Measurements from ENCODE around the gene SSTR3.
A peak's percentile ranks its signal among the peaks of the same experiment; 100 is the strongest.

Gene SSTR3

DNA sequence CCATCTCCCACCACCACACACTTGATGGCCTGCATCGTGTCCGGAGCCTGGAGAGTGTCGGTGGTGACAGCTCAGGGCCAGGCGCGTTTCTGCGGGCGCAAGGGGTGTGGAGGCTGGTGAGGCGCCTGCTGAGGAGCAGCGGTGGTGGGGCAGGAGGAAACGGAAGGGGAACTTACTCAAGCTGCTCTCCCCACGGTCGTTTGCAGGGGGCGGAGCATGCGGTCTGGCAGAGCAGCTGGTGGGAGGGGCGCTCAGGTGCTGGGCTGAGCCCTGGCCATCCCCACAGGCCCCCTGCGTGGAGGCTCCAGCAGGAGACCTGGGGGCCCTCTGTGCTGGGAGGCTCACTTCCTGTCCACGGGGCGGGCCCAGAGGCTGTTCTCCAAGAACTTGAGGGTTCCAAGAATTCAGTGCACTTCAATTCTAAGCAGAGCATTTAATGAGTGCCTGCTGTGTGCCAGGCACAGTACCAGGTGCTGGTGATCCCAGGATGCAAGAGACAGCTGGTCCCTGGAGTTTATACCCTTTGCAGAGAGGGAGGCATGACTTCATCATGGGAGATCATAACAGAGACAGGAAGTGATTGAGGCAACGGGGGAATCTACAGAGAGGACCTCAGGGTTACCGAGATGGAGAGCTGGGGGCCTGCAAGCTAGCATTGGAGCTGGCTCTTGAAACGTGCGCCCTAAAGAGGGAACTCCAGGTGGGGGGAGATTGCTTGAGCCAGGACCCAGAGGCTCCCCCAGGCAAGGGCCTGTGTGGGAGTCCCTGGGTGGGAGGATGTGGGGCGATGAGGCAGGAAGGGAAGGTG is 32.0 kb upstream of the SSTR3 start, which contains the start of gene RAC2:
Gene RAC2, minus strand, starts transcription at position 156 of the 808 bp plus-strand sequence. Its CDS starts 121 bp downstream, at position 35.
- Histone ChIP-seq H3K4me2 (ENCODE audit: low read depth, low read length, poor library complexity, severe bottlenecking) (peak within 1 kb of the TSS; percentile 75), H3K4me3 (ENCODE audit: insufficient read depth, low read length, poor library complexity, severe bottlenecking) (peak within 1 kb of the TSS; percentile 87), H3K27ac (ENCODE audit: low read depth, low read length) (peak within 1 kb of the TSS; percentile 95), H3K9me2 (replicated peaks; ENCODE audit: insufficient read depth, low read length) (no peaks in the 10 kb centered on the region), H3K27me3 (ENCODE audit: low read length) (no peaks in the 10 kb centered on the region), H3K36me3 (ENCODE audit: low read length) (no peaks in the 10 kb centered on the region; the same call in 1 of the 2 replicates), H4K20me1 (ENCODE audit: low read depth, low read length) (no peaks in the 10 kb centered on the region), H3F3A (ENCODE audit: insufficient read depth) (peaks cover 32% of the 10 kb centered on the region), H3K9ac (ENCODE audit: low read length) (peak within 1 kb of the TSS; percentile 97), H3K79me2 (ENCODE audit: insufficient read depth, low read length) (peaks cover 28% of the 10 kb centered on the region), H3K9me3 (ENCODE audit: insufficient read depth, low read length) (no peaks in the 10 kb centered on the region), H2AFZ (ENCODE audit: low read depth, low read length, severe bottlenecking) (peak within 1 kb of the TSS; percentile 35)
- no peak for TF ChIP-seq EZH2phosphoT487 (conservative IDR thresholded peaks at IDR 0.05; ENCODE audit: low read length)
- TF ChIP-seq, protein P1, sequence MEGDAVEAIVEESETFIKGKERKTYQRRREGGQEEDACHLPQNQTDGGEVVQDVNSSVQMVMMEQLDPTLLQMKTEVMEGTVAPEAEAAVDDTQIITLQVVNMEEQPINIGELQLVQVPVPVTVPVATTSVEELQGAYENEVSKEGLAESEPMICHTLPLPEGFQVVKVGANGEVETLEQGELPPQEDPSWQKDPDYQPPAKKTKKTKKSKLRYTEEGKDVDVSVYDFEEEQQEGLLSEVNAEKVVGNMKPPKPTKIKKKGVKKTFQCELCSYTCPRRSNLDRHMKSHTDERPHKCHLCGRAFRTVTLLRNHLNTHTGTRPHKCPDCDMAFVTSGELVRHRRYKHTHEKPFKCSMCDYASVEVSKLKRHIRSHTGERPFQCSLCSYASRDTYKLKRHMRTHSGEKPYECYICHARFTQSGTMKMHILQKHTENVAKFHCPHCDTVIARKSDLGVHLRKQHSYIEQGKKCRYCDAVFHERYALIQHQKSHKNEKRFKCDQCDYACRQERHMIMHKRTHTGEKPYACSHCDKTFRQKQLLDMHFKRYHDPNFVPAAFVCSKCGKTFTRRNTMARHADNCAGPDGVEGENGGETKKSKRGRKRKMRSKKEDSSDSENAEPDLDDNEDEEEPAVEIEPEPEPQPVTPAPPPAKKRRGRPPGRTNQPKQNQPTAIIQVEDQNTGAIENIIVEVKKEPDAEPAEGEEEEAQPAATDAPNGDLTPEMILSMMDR (IDR thresholded peaks at IDR 0.05; ENCODE audit: insufficient read depth, low read length, poor library complexity, severe bottlenecking), result no peak

DNA sequence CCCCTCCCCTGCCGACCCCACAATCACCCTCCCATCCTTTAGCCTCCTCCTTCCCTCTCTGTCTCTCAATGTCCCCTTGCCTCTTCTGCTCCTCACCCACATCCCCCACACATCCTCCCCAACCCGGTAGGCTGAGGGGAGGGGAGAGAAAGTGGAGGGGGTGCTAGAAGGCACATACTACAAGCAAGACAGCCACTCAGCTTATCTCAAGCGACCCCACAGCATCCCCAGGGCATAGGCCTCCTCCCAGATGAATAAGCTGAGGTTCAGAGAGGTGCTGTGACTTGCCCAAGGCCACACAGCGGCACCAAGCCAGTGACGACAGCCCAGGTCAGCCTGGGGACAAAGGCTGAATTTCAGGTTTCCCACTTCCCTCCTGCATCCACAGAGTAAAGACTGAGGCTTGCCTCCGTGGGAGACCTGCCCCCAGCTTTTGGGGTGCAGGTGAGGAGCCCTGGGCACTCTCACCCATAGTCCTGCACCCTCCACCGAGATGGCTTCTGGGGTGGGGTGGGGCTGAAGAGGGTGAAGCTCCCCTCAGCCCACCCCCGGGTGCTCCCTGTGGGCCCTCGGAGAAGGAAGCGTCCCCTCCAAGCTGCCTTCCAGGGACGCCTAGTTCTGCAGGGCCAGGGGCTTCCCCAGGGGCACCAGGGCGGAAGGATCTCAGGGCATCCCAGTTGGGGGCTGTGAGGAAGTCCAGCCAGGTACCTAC is 31.3 kb upstream of the SSTR3 start:
- Histone ChIP-seq H3F3A (ENCODE audit: insufficient read depth) (peaks cover 32% of the 10 kb centered on the region), H3K9me3 (ENCODE audit: insufficient read depth, low read length) (no peaks in the 10 kb centered on the region), H3K79me2 (ENCODE audit: insufficient read depth, low read length) (peaks cover 28% of the 10 kb centered on the region), H3K4me2 (ENCODE audit: low read depth, low read length, poor library complexity, severe bottlenecking) (peak overlapping the region; percentile 75), H3K27me3 (ENCODE audit: low read length) (no peaks in the 10 kb centered on the region), H3K9ac (ENCODE audit: low read length) (peak overlapping the region; percentile 97), H3K9me2 (replicated peaks; ENCODE audit: insufficient read depth, low read length) (no peaks in the 10 kb centered on the region), H3K36me3 (ENCODE audit: low read length) (no peaks in the 10 kb centered on the region; the same call in 1 of the 2 replicates), H3K4me3 (ENCODE audit: insufficient read depth, low read length, poor library complexity, severe bottlenecking) (peak overlapping the region; percentile 87), H4K20me1 (ENCODE audit: low read depth, low read length) (no peaks in the 10 kb centered on the region), H2AFZ (ENCODE audit: low read depth, low read length, severe bottlenecking) (no peak overlapping the region), H3K27ac (ENCODE audit: low read depth, low read length) (peak overlapping the region; percentile 95)
- TF ChIP-seq EZH2phosphoT487 (conservative IDR thresholded peaks at IDR 0.05; ENCODE audit: low read length), result no peak
- TF ChIP-seq, protein P1 (IDR thresholded peaks at IDR 0.05; ENCODE audit: insufficient read depth, low read length, poor library complexity, severe bottlenecking), result no peak

DNA sequence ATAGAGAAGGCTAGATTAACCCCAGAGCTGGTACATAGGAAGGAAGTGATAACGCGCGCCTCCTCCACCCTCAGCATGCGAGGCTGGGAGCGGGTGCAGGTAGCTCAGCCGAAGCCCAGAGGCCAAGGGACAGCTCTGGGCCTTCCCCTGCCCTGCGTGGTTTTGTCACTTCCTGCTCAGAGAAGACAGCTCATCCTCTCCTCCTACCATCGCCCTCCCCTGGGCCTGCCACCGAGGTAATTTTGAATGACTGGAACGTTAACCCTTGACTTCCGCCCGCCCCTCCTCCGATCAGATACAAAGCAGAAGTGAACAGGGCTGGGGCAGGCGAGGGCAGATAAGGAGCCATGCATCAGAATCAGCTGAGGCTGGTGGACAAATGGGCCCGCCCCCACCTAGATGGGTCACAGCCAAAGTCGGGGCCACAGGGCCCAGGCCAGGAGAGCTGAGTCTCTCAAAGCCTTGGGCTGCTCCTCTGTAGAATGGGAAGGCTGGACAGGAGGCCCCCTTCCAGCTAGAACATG is 30.2 kb upstream of the SSTR3 start:
- Histone ChIP-seq H3K79me2 (ENCODE audit: insufficient read depth, low read length) (peaks cover 28% of the 10 kb centered on the region), H3K9me2 (replicated peaks; ENCODE audit: insufficient read depth, low read length) (no peaks in the 10 kb centered on the region), H3K9ac (ENCODE audit: low read length) (peak overlapping the region; percentile 97), H3K9me3 (ENCODE audit: insufficient read depth, low read length) (no peaks in the 10 kb centered on the region), H3K4me2 (ENCODE audit: low read depth, low read length, poor library complexity, severe bottlenecking) (peak overlapping the region; percentile 75), H3K4me3 (ENCODE audit: insufficient read depth, low read length, poor library complexity, severe bottlenecking) (peak overlapping the region; percentile 87), H3K27me3 (ENCODE audit: low read length) (no peaks in the 10 kb centered on the region), H3F3A (ENCODE audit: insufficient read depth) (peaks cover 32% of the 10 kb centered on the region), H3K27ac (ENCODE audit: low read depth, low read length) (peak overlapping the region; percentile 95), H4K20me1 (ENCODE audit: low read depth, low read length) (no peaks in the 10 kb centered on the region), H3K36me3 (ENCODE audit: low read length) (no peaks in the 10 kb centered on the region; the same call in 1 of the 2 replicates), H2AFZ (ENCODE audit: low read depth, low read length, severe bottlenecking) (no peak overlapping the region)
- TF ChIP-seq, protein P1 (IDR thresholded peaks at IDR 0.05; ENCODE audit: insufficient read depth, low read length, poor library complexity, severe bottlenecking), result no peak
- TF ChIP-seq EZH2phosphoT487 (conservative IDR thresholded peaks at IDR 0.05; ENCODE audit: low read length), result no peak
